Measurements from ENCODE around the gene MRC2. TPM values are rescaled to one million over a fixed set of nuclear protein-coding genes. Genes with fewer than 3 reads are reported as not detected.

MRC2 gene
- total RNA-seq, 1 experiment from 2014 or later = 10.7 TPM

- Histone ChIP-seq H3K79me2 (ENCODE audit: insufficient read depth, low read length) (no peaks in the 10 kb centered on the region), H3K36me3 (ENCODE audit: control insufficient read depth in 1 of 2, insufficient read depth in 2 of 2, low read length in 2 of 2) (peaks cover 0 to 27% of the 10 kb centered on the region in 2 experiments; a peak in 2 of 4 replicates), H3K4me1 (ENCODE audit: control insufficient read depth in 1 of 2, insufficient read depth in 2 of 2, low read length in 2 of 2) (no peaks in the 10 kb centered on the region), H2AFZ (ENCODE audit: low read depth, low read length, poor library complexity, severe bottlenecking) (no peak overlapping the region), H3K4me3 (replicated peaks in 1 of 2; ENCODE audit: low read depth in 1 of 2, low read length in 2 of 2) (no peak overlapping the region), H3K9me3 (ENCODE audit: control insufficient read depth in 1 of 2, insufficient read depth in 1 of 2, low read depth in 1 of 2, low read length in 2 of 2) (no peaks in the 10 kb centered on the region), H4K20me1 (ENCODE audit: insufficient read depth) (no peaks in the 10 kb centered on the region), H3K4me2 (ENCODE audit: low read length) (no peak overlapping the region), H3K27me3 (ENCODE audit: insufficient read depth, low read length) (no peaks in the 10 kb centered on the region), H3K27ac (ENCODE audit: low read depth, low read length) (no peak overlapping the region), H3K9me2 (ENCODE audit: insufficient read depth) (no peaks in the 10 kb centered on the region), H3K9ac (ENCODE audit: low read length) (no peak overlapping the region)
- TF ChIP-seq CTCF (IDR thresholded peaks at IDR 0.05 in 2 of 3, conservative IDR thresholded peaks at IDR 0.05 in 1 of 3; ENCODE audit: borderline replicate concordance in 1 of 3, insufficient read depth in 1 of 3, low read depth in 2 of 3, low read length in 2 of 3) = no peak
- TF ChIP-seq CBX3 (IDR thresholded peaks at IDR 0.05; ENCODE audit: low read depth) = no peak
- TF ChIP-seq ZFX (IDR thresholded peaks at IDR 0.05) = no peak
- TF ChIP-seq TCF7L2 (IDR thresholded peaks at IDR 0.05; ENCODE audit: borderline replicate concordance, extremely low read depth, insufficient read depth, insufficient read length) = no peak
- TF ChIP-seq CEBPB (IDR thresholded peaks at IDR 0.05; ENCODE audit: low read depth) = no peak
- TF ChIP-seq JUND (IDR thresholded peaks at IDR 0.05) = no peak
- TF ChIP-seq SP1 (IDR thresholded peaks at IDR 0.05; ENCODE audit: low read depth) = no peak
- no peak for TF ChIP-seq ZBTB33 (IDR thresholded peaks at IDR 0.05; ENCODE audit: extremely low read depth, insufficient replicate concordance, low read length)
- TF ChIP-seq POLR2A (IDR thresholded peaks at IDR 0.05; ENCODE audit: borderline replicate concordance, extremely low read depth, insufficient read depth, insufficient read length) = no peak
- TF ChIP-seq ZNF274 (IDR thresholded peaks at IDR 0.05; ENCODE audit: low read depth, low read length) = no peak
- no peak for TF ChIP-seq POLR2AphosphoS5 (IDR thresholded peaks at IDR 0.05; ENCODE audit: low read depth, low read length)
- ATAC-seq (no peak), DNase-seq (ENCODE audit: low read depth, low spot score) (no peak)
- POLR2A ChIA-PET = no interaction called here
- CTCF ChIA-PET = no interaction called here
- RAD21 ChIA-PET (ENCODE audit: low non-redundant PET in 1 of 2, low total read pairs in 2 of 2, uncharacterized antibody in 2 of 2, unreplicated experiment in 2 of 2) = no interaction called here
- intact Hi-C loops (cut with micrococcal nuclease) = no loop called here
- no TSS peak for BruUV-seq (replicated peaks)
These were observed 46.5 kb upstream of the MRC2 start for GRCh38 chr17:62580947-62581346.
